ENCODE data around the gene PLOD2.

GRCh38 chr3:146156095-146156494 lies 4.9 kb downstream of the PLOD2 start:
- TF ChIP-seq, protein P1, sequence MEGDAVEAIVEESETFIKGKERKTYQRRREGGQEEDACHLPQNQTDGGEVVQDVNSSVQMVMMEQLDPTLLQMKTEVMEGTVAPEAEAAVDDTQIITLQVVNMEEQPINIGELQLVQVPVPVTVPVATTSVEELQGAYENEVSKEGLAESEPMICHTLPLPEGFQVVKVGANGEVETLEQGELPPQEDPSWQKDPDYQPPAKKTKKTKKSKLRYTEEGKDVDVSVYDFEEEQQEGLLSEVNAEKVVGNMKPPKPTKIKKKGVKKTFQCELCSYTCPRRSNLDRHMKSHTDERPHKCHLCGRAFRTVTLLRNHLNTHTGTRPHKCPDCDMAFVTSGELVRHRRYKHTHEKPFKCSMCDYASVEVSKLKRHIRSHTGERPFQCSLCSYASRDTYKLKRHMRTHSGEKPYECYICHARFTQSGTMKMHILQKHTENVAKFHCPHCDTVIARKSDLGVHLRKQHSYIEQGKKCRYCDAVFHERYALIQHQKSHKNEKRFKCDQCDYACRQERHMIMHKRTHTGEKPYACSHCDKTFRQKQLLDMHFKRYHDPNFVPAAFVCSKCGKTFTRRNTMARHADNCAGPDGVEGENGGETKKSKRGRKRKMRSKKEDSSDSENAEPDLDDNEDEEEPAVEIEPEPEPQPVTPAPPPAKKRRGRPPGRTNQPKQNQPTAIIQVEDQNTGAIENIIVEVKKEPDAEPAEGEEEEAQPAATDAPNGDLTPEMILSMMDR (IDR thresholded peaks at IDR 0.05): no peak
- no peak for TF ChIP-seq POLR2A (IDR thresholded peaks at IDR 0.05)
